GM19025 (cell line): ENCODE measurements around the gene MYO5C.
"Not testable (repeated sequence)": the region's sequence is repeated elsewhere in the genome, so short reads cannot be mapped to it uniquely, and the experiment has no call there.

ENCODE experiments used
- ATAC-seq: cut with Tn5 transposase; IDR thresholded peaks from one replicate; pipeline ENCODE4 v1.9.1; 2021; ENCODE audit warnings: mild to moderate bottlenecking, low read depth, moderate library complexity; ENCODE audit not compliant: unreplicated experiment

The MYO5C gene

GRCh38 chr15:52309154-52309548 is 13.5 kb upstream of the MYO5C start:
- no peak for ATAC-seq

- ATAC-seq = no peak
Measured at GRCh38 chr15:52308446-52309153, 13.0 kb upstream of the MYO5C start.

- no peak for ATAC-seq
Measured at GRCh38 chr15:52307847-52308246, 12.2 kb upstream of the MYO5C start.

GRCh38 chr15:52306270-52306669 is 10.7 kb upstream of the MYO5C start:
- ATAC-seq = no peak

GRCh38 chr15:52303093-52303772 is 7.6 kb upstream of the MYO5C start:
- no peak for ATAC-seq

GRCh38 chr15:52301265-52301847 is 5.8 kb upstream of the MYO5C start:
- no peak for ATAC-seq

GRCh38 chr15:52294881-52295420 is 653 bp downstream of the MYO5C start:
- ATAC-seq = no peak

- ATAC-seq = no peak
Measured at GRCh38 chr15:52292780-52293392, 2.7 kb downstream of the MYO5C start.

GRCh38 chr15:52291204-52291603 is 4.4 kb downstream of the MYO5C start:
- peak; percentile 54 for ATAC-seq

- ATAC-seq = no peak
Measured at GRCh38 chr15:52290800-52291199, 4.8 kb downstream of the MYO5C start.

- ATAC-seq = no peak
Measured at GRCh38 chr15:52290329-52290728, 5.3 kb downstream of the MYO5C start.

- no peak for ATAC-seq
Measured at GRCh38 chr15:52289629-52290081, 5.9 kb downstream of the MYO5C start.

- ATAC-seq = no peak
Measured at GRCh38 chr15:52288986-52289385, 6.6 kb downstream of the MYO5C start.

GRCh38 chr15:52288051-52288942 is 7.3 kb downstream of the MYO5C start:
- no peak for ATAC-seq

- no peak for ATAC-seq
Measured at GRCh38 chr15:52287114-52287513, 8.5 kb downstream of the MYO5C start.

GRCh38 chr15:52285941-52286340 is 9.7 kb downstream of the MYO5C start:
- not testable (repeated sequence) for ATAC-seq

- ATAC-seq = no peak
Measured at GRCh38 chr15:52284164-52284563, 11.4 kb downstream of the MYO5C start.

- no peak for ATAC-seq
Measured at GRCh38 chr15:52283281-52283680, 12.3 kb downstream of the MYO5C start.

GRCh38 chr15:52282418-52282817 is 13.2 kb downstream of the MYO5C start:
- no peak for ATAC-seq
